H9 (cell line): ENCODE results near the gene ZSWIM2. TPM values are rescaled to one million over a fixed set of nuclear protein-coding genes. Genes with fewer than 3 reads are reported as not detected.
"Not testable (repeated sequence)": the region's sequence is repeated elsewhere in the genome, so short reads cannot be mapped to it uniquely, and the experiment has no call there.

Experiments used
- DNase-seq: peaks from one replicate; pipeline ENCODE4 v3.0.0-alpha.2; 2017
- H2AFZ ChIP-seq: one replicate; pipeline ENCODE4 v1.6.1; 2013; ENCODE audit warnings: mild to moderate bottlenecking, low read length, control low read depth, moderate library complexity
- H2AK5ac ChIP-seq: 2 replicates; pipeline ENCODE4 v1.6.1; 2013; ENCODE audit warnings: low read length, control low read depth, mixed read lengths; ENCODE audit not compliant: insufficient read length
- H2BK120ac ChIP-seq: one replicate; pipeline ENCODE4 v1.6.1; 2013; ENCODE audit warnings: low read depth, mild to moderate bottlenecking, low read length, control low read depth, inconsistent platforms; ENCODE audit not compliant: poor library complexity, severe bottlenecking
- H2BK12ac ChIP-seq: 2 replicates; pipeline ENCODE4 v1.6.1; 2013; ENCODE audit warnings: low read length, control low read depth, mixed read lengths, low read depth; ENCODE audit not compliant: insufficient read length
- H2BK15ac ChIP-seq: 2 replicates; pipeline ENCODE4 v1.6.1; 2013; ENCODE audit warnings: low read depth, low read length, control low read depth
- H2BK20ac ChIP-seq: one replicate; pipeline ENCODE4 v1.6.1; 2013; ENCODE audit warnings: low read depth, mild to moderate bottlenecking, low read length, control low read depth, inconsistent platforms; ENCODE audit not compliant: poor library complexity, severe bottlenecking
- H2BK5ac ChIP-seq: 2 replicates; pipeline ENCODE4 v1.6.1; 2013; ENCODE audit warnings: low read length, control low read depth, mixed read lengths; ENCODE audit not compliant: insufficient read length
- H3K14ac ChIP-seq: 2 replicates; pipeline ENCODE4 v1.6.1; 2013; ENCODE audit warnings: low read length, control low read depth; ENCODE audit not compliant: insufficient read depth
- H3K18ac ChIP-seq: 2 replicates; pipeline ENCODE4 v1.6.1; 2013; ENCODE audit warnings: low read depth, mild to moderate bottlenecking, mixed read lengths, low read length, control low read depth; ENCODE audit not compliant: insufficient read length
- H3K23ac ChIP-seq: 2 replicates; pipeline ENCODE4 v1.6.1; 2013; ENCODE audit warnings: low read length, control low read depth, mixed read lengths, low read depth; ENCODE audit not compliant: insufficient read length
- H3K23me2 ChIP-seq: 2 replicates; pipeline ENCODE4 v1.6.1; 2013; ENCODE audit warnings: low read depth, mild to moderate bottlenecking, mixed read lengths, low read length, control low read depth; ENCODE audit not compliant: insufficient read length, poor library complexity, severe bottlenecking
- H3K27ac ChIP-seq: 2 replicates; pipeline ENCODE4 v1.5.1; 2013; ENCODE audit warnings: low read length, control low read depth, mixed read lengths, low read depth; ENCODE audit not compliant: insufficient read length
- H3K27me3 ChIP-seq: 2 replicates; pipeline ENCODE4 v1.6.1; 2013; ENCODE audit warnings: low read length, control low read depth, inconsistent platforms; ENCODE audit not compliant: insufficient read depth
- H3K4ac ChIP-seq: 2 replicates; pipeline ENCODE4 v1.6.1; 2013; ENCODE audit warnings: low read depth, mild to moderate bottlenecking, control low read depth, inconsistent platforms, low read length, moderate library complexity
- H3K4me1 ChIP-seq: 2 replicates; pipeline ENCODE4 v1.6.1; 2013; ENCODE audit warnings: low read length, control low read depth, inconsistent platforms; ENCODE audit not compliant: insufficient read depth
- H3K4me2 ChIP-seq: 2 replicates; pipeline ENCODE4 v1.6.1; 2013; ENCODE audit warnings: low read length, control low read depth, mixed read lengths; ENCODE audit not compliant: insufficient read length, insufficient read depth
- H3K56ac ChIP-seq: 2 replicates; pipeline ENCODE4 v1.6.1; 2013; ENCODE audit warnings: low read depth, mild to moderate bottlenecking, mixed read lengths, low read length, control low read depth; ENCODE audit not compliant: insufficient read length
- H3K79me1 ChIP-seq: 2 replicates; pipeline ENCODE4 v1.6.1; 2013; ENCODE audit warnings: low read depth, mild to moderate bottlenecking, moderate library complexity, low read length, control low read depth, inconsistent platforms; ENCODE audit not compliant: insufficient read depth, poor library complexity, severe bottlenecking
- H3K79me2 ChIP-seq: 2 replicates; pipeline ENCODE4 v1.6.1; 2013; ENCODE audit warnings: low read length, control low read depth, inconsistent platforms; ENCODE audit not compliant: insufficient read depth
- H3K9ac ChIP-seq: 2 replicates; pipeline ENCODE4 v1.6.1; 2013; ENCODE audit warnings: low read length, control low read depth, mixed read lengths; ENCODE audit not compliant: insufficient read length; ENCODE audit errors: extremely low read depth
- H3K9me3 ChIP-seq: one replicate; pipeline ENCODE4 v1.6.1; 2013; ENCODE audit warnings: low read depth, low read length, inconsistent platforms; ENCODE audit not compliant: control insufficient read depth
- H3T11ph ChIP-seq: one replicate; pipeline ENCODE4 v1.6.1; 2013; ENCODE audit warnings: mild to moderate bottlenecking, low read length, control low read depth, inconsistent platforms
- H4K20me1 ChIP-seq: one replicate; pipeline ENCODE4 v1.6.1; 2013; ENCODE audit not compliant: control insufficient read depth, insufficient read length, insufficient read depth
- H4K5ac ChIP-seq: 2 replicates; pipeline ENCODE4 v1.6.1; 2013; ENCODE audit warnings: low read depth, mild to moderate bottlenecking, mixed read lengths, low read length, control low read depth; ENCODE audit not compliant: insufficient read length
- H4K8ac ChIP-seq: replicated peaks from 2 replicates; pipeline ENCODE4 v1.6.1; 2013; ENCODE audit warnings: low read length, control low read depth, mixed read lengths, low read depth; ENCODE audit not compliant: insufficient read length
- H4K91ac ChIP-seq: 2 replicates; pipeline ENCODE4 v1.6.1; 2013; ENCODE audit warnings: low read depth, mild to moderate bottlenecking, moderate library complexity, mixed read lengths, low read length, control low read depth; ENCODE audit not compliant: insufficient read length
- H3K27ac Mint-ChIP-seq, 3 experiments: 2 replicates in 2 of 3; 3 replicates in 1 of 3; pipeline ENCODE4 v1.8.0; 2020 to 2021; ENCODE audit warnings: mixed read lengths in 3 of 3, mild to moderate bottlenecking in 1 of 3, moderate library complexity in 1 of 3
- H3K27me3 Mint-ChIP-seq: 2 replicates; pipeline ENCODE4 v1.8.0; 2021; ENCODE audit warnings: low read depth, mild to moderate bottlenecking, moderate library complexity, mixed read lengths
- H3K36me3 Mint-ChIP-seq, 3 experiments: 2 replicates in 2 of 3; 3 replicates in 1 of 3; pipeline ENCODE4 v1.8.0; 2020 to 2021; ENCODE audit warnings: low read depth in 3 of 3, mixed read lengths in 3 of 3; ENCODE audit not compliant: insufficient read depth in 1 of 3
- H3K4me1 Mint-ChIP-seq, 2 experiments: 2 replicates each; pipeline ENCODE4 v1.8.0; 2020; ENCODE audit warnings: mixed read lengths in 2 of 2
- H3K4me3 Mint-ChIP-seq, 2 experiments: 2 replicates in 1 of 2; 3 replicates in 1 of 2; pipeline ENCODE4 v1.8.0; 2020 to 2021; ENCODE audit warnings: mild to moderate bottlenecking in 2 of 2, mixed read lengths in 2 of 2, moderate library complexity in 1 of 2
- H3K9me3 Mint-ChIP-seq, 2 experiments: 2 replicates in 1 of 2; 3 replicates in 1 of 2; pipeline ENCODE4 v1.8.0; 2020; ENCODE audit warnings: mild to moderate bottlenecking in 2 of 2, mixed read lengths in 2 of 2, moderate library complexity in 1 of 2
- CTCF ChIP-seq: fragments of 200-600 bp; sonication (generic); conservative IDR thresholded peaks from 3 replicates; pipeline ENCODE4 v1.8.0; 2021; ENCODE audit warnings: antibody characterized with exemption, mild to moderate bottlenecking
- WGBS: extraction: QIAGEN DNeasy Blood & Tissue Kit; methylation state at CpG from one replicate; pipeline ENCODE4 v1.1.7; 2013; ENCODE audit warnings: missing lambda C conversion rate, low lambda C conversion rate, mixed read lengths; ENCODE audit not compliant: insufficient read length; ENCODE audit errors: extremely low coverage; 5-methylcytosine and 5-hydroxymethylcytosine counted together
- total RNA-seq: library from RNA; stranded (reverse); gene quantifications from 2 replicates; pipeline ENCODE4 v1.2.1, GENCODE V29; 2021

Gene ZSWIM2
- total RNA-seq, 1 experiment from 2014 or later: not detected

GRCh38 chr2:186820303-186820702 lies 28.7 kb downstream of the ZSWIM2 start:
- Histone ChIP-seq H3K79me2 (no peaks in the 10 kb centered on the region), H2BK120ac (no peak overlapping the region), H3K4ac (no peak overlapping the region), H3K4me2 (no peak overlapping the region), H3K56ac (no peak overlapping the region), H4K91ac (no peak overlapping the region), H3K9ac (no peak overlapping the region), H2AK5ac (no peak overlapping the region), H4K20me1 (no peaks in the 10 kb centered on the region), H3K14ac (no peak overlapping the region), H4K8ac (no peak overlapping the region), H2AFZ (no peak overlapping the region), H3K27me3 (no peaks in the 10 kb centered on the region), H4K5ac (no peak overlapping the region), H3K18ac (no peak overlapping the region), H2BK12ac (no peak overlapping the region), H2BK15ac (no peak overlapping the region), H3K27ac (no peak overlapping the region), H2BK20ac (no peak overlapping the region), H3K23me2 (no peaks in the 10 kb centered on the region), H3K23ac (no peak overlapping the region), H3T11ph (no peak overlapping the region), H2BK5ac (no peak overlapping the region), H3K9me3 (no peaks in the 10 kb centered on the region), H3K79me1 (no peaks in the 10 kb centered on the region), H3K4me1 (no peaks in the 10 kb centered on the region)
- DNase-seq: no peak
- H3K4me1 Mint-ChIP-seq: no peaks in the 10 kb centered on the region
- WGBS: 100% methylated on average over 1 of the region's 7 CpGs
- no peak overlapping the region for H3K27ac Mint-ChIP-seq
- no peak overlapping the region for H3K4me3 Mint-ChIP-seq
- peaks cover 0 to 3% (median 0%) of the 10 kb centered on the region in 3 experiments; a peak in 1 of 7 replicates for H3K36me3 Mint-ChIP-seq
- no peaks in the 10 kb centered on the region for H3K27me3 Mint-ChIP-seq
- TF ChIP-seq CTCF: no peak
- peaks cover 6% of the 10 kb centered on the region in 2 experiments; a peak in 4 of 5 replicates for H3K9me3 Mint-ChIP-seq

DNA sequence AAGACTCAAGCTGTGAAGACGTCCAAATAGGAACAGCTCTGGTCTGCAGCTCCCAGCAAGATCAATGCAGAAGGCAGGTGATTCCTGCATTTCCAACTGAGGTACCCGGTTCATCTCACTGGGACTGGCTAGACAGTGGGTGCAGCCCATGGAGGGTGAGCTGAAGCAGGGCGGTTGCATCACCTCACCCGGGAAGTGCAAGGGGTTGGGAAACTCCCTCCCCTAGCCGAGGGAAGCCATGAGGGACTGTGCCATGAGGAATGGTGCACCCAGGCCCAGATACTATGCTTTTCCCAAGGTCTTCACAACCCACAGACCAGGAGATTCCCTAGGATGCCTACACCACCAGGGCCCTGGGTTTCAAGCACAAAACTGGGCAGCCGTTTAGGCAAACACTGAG lies 37.2 kb downstream of the ZSWIM2 start:
- no CpG with 5 or more reads among the region's 6 CpGs for WGBS
- H3K9ac ChIP-seq, H4K91ac ChIP-seq, H3K79me2 ChIP-seq, DNase-seq, H2AK5ac ChIP-seq, H3K14ac ChIP-seq, H3K27ac Mint-ChIP-seq, H3K36me3 Mint-ChIP-seq, H3T11ph ChIP-seq, H3K4me2 ChIP-seq, H3K4me1 ChIP-seq, H2BK120ac ChIP-seq, H2BK15ac ChIP-seq, H2AFZ ChIP-seq, H3K9me3 ChIP-seq, H3K27me3 ChIP-seq, H3K79me1 ChIP-seq, H3K4ac ChIP-seq, H3K56ac ChIP-seq, H4K20me1 ChIP-seq, H3K4me3 Mint-ChIP-seq, H4K8ac ChIP-seq, H3K18ac ChIP-seq, H2BK5ac ChIP-seq, H2BK20ac ChIP-seq, H3K4me1 Mint-ChIP-seq, H2BK12ac ChIP-seq, H3K27me3 Mint-ChIP-seq, H4K5ac ChIP-seq, H3K9me3 Mint-ChIP-seq, H3K23ac ChIP-seq, H3K27ac ChIP-seq, H3K23me2 ChIP-seq: not testable (repeated sequence)
